Stimulated activated CD4-positive, alpha-beta T cell treated with anti-CD3 and anti-CD28 coated beads, Interleukin-4, amount 100 ng/mL, for 4 hours (primary cell): ENCODE data around the gene CPNE4.

Experiments
- DNase-seq, 2 experiments: peaks; one replicate each; pipeline ENCODE4 v3.0.0-alpha.2; 2020

Gene CPNE4

GRCh38 chr3:131856171-131856570, 178.6 kb downstream of the CPNE4 start:
- DNase-seq: no peak

GRCh38 chr3:131850223-131850622, 184.6 kb downstream of the CPNE4 start:
- DNase-seq: no peak

GRCh38 chr3:131849616-131850015, 185.2 kb downstream of the CPNE4 start:
- DNase-seq: no peak

- DNase-seq: no peak
These were observed 186.8 kb downstream of the CPNE4 start for GRCh38 chr3:131847966-131848510.

- no peak for DNase-seq
These were observed 188.4 kb downstream of the CPNE4 start for GRCh38 chr3:131846296-131846924.

GRCh38 chr3:131843174-131843573, 191.6 kb downstream of the CPNE4 start:
- DNase-seq: no peak

GRCh38 chr3:131840156-131840797, 194.5 kb downstream of the CPNE4 start:
- DNase-seq: no peak

DNA sequence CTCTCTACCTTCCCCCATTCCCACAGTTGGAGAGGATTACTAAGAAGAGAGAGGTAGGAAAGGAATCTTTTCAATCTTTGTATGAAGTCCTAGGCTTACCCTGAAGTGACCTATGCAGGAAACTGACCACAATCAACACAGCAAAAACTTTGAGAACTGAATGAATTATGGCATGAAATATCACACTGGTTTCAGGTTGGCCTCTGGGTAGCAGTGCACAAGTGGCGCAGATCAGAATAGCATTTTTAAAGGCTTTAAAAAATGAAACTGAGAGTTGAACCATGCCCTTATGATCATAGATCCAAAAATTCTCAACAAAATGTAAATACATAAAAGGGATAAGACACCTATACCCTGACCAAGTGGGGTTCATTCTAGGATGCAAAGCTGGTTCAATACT, 198.9 kb downstream of the CPNE4 start:
- no peak for DNase-seq

- no peak for DNase-seq
These were observed 203.2 kb downstream of the CPNE4 start for GRCh38 chr3:131831608-131832007.

- DNase-seq: no peak
These were observed 213.5 kb downstream of the CPNE4 start for GRCh38 chr3:131821191-131821762.

DNA sequence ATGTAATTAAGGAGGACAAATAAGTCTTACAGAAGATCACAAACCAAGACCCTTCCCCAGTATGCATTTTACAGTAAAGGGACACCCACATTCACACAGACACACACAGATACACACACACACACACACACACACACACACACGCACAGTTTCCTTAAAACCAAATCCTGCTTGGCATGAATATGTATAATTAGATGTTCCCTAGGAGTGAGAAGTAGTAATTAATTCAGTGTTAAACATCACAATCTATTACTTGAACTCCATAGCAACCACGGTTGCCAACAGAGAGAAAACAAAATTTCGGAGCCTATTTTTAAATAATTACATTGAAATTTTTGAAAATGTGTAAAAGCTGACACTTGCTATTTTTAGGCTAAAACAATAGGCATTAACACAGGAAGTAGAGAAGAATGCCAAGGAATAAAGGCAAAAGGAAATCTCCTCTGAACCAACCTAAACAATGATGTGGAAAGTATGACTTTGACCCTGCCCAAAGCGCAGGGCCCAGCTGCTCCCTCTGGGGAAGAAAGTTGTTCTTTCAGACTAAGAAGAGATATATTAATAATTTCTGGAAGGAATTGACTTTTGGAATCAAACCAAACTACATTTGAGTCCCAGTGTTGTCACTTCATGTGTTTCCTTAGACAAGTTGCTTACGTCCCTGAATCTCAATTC, 215.3 kb downstream of the CPNE4 start:
- DNase-seq: no peak

GRCh38 chr3:131812433-131812832, 222.4 kb downstream of the CPNE4 start:
- DNase-seq: no peak

- DNase-seq: no peak
These were observed 223.3 kb downstream of the CPNE4 start for GRCh38 chr3:131811481-131811880.

GRCh38 chr3:131807822-131808221, 227.0 kb downstream of the CPNE4 start:
- no peak for DNase-seq

DNA sequence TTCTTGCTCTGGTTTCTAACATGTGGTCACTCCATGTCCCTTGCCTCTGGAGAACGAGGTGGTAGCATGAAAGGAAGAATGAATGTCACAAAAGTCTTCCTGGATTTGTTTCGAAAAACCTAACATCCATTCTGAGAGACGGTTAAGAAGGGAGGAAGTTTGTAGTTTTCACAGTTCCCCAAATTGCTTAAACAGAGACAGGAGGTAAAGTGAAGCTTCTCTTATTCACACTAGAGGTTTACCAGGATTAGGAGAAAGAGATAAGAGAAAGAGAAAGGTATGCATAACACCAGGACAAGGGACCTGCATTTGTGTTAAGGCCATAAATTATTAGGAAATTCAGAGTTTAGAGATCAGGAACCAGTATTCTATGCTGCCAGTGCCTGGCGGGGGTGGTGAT, 228.1 kb downstream of the CPNE4 start:
- no peak for DNase-seq

DNA sequence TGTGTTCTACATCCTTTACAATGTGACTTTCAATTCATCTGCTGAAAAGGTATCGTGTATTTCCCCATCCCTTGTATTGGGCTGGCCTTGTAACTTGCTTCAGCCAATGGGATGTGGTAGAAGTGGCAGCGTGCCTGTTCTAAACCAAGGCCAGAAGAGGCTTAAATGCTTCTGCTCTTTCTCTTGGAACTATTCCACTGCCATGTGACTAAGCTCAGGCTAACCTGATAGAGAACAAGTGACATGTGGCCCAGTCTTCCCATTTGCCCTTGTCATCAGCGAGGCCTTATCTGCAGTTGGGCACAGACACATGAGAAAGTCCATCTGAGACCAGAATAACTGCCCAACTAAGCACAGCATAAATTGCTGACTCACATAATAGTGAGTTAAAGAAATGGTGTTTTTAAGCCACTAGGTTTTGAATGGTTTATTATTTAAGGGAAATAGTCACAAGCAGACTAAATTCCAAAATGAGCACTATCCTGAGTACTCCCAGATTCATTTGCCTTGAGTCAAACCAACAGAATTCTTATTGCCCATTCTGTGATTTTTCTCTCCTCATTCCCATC, 230.2 kb downstream of the CPNE4 start:
- DNase-seq: no peak

GRCh38 chr3:131803113-131803512, 231.7 kb downstream of the CPNE4 start:
- DNase-seq: no peak

DNA sequence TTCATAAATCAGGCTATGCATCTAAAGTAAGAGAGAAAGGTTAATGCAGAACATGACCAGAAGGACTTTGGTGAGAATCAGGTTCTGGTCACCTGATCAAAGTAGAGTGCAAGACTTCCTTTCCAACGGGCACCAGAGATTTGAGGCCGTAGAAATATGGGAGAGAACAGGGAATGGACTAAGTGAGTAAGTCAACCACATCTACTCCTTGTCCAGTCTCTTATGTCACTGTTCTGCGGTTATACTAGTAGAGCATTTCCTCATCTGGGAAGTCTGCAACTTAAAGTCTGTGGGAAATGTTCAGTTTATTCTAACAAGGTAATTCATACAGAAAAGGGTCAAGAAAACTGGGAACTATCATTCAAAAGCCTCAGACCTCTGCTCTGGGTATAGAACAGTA, 232.8 kb downstream of the CPNE4 start:
- DNase-seq: no peak

- DNase-seq: no peak
These were observed 233.2 kb downstream of the CPNE4 start for GRCh38 chr3:131801566-131801965.

GRCh38 chr3:131797776-131798175, 237.0 kb downstream of the CPNE4 start:
- DNase-seq: no peak

GRCh38 chr3:131796558-131797198, 238.1 kb downstream of the CPNE4 start:
- DNase-seq: no peak

- no peak for DNase-seq
These were observed 238.7 kb downstream of the CPNE4 start for GRCh38 chr3:131796111-131796510.
